Endothelial cell of umbilical vein (primary cell): ENCODE data around the gene CAMTA1. TPM values are rescaled to one million over a fixed set of nuclear protein-coding genes. Genes with fewer than 3 reads are reported as not detected.

ENCODE experiments used
- BruUV-seq: library from RNA; stranded (reverse); fragments of 400-500 nt; replicated peaks from 2 replicates; lab custom pipeline; 2021; lab: Mats Ljungman, UMichigan
- CTCF ChIA-PET: fragments of 300-600, 350-600 bp; sonication (Branson Sonifier 250); formaldehyde crosslinking; loops from one replicate; lab custom pipeline; 2021; ENCODE audit warnings: antibody characterized with exemption, inconsistent platforms; lab: Charles Lee
- POLR2A ChIA-PET: fragments of 300-600, 350-600 bp; sonication (Branson Sonifier 250); formaldehyde crosslinking; loops from one replicate; lab custom pipeline; 2021; ENCODE audit warnings: antibody characterized with exemption, inconsistent platforms; lab: Charles Lee
- DNase-seq: peaks from one replicate; pipeline ENCODE4 v3.0.0-alpha.2; 2011; ENCODE audit warnings: low read depth, low spot score
- FAIRE-seq: peaks from 2 replicates; lab custom pipeline; 2011; peaks lifted over from hg19 to GRCh38; lab: Jason Lieb, UNC
- H2AFZ ChIP-seq: 2 replicates; pipeline ENCODE4 v1.6.0; 2012; ENCODE audit warnings: low read depth, low read length, control low read depth, inconsistent platforms
- H3K27ac ChIP-seq: 2 replicates; pipeline ENCODE4 v1.5.1; 2011; ENCODE audit warnings: low read depth, mild to moderate bottlenecking, control low read depth, low read length, moderate library complexity; ENCODE audit not compliant: insufficient read depth
- H3K27me3 ChIP-seq, 2 experiments: 2 replicates each; pipeline versions ENCODE4 v1.6.0 to v1.6.1; 2011; ENCODE audit warnings: low read length in 2 of 2, mixed read lengths in 1 of 2; ENCODE audit not compliant: control insufficient read depth in 2 of 2, insufficient read depth in 2 of 2
- H3K36me3 ChIP-seq, 2 experiments: 2 replicates in 1 of 2; 3 replicates in 1 of 2; pipeline ENCODE4 v1.5.1; 2011; ENCODE audit warnings: low read length in 2 of 2, mild to moderate bottlenecking in 1 of 2, moderate library complexity in 1 of 2; ENCODE audit not compliant: control insufficient read depth in 2 of 2, insufficient read depth in 2 of 2; ENCODE audit errors: extremely low read depth in 1 of 2
- H3K4me1 ChIP-seq: 3 replicates; pipeline ENCODE4 v1.5.1; 2011; ENCODE audit warnings: mild to moderate bottlenecking, low read length; ENCODE audit not compliant: control insufficient read depth, insufficient read depth; ENCODE audit errors: extremely low read depth
- H3K4me2 ChIP-seq: 2 replicates; pipeline ENCODE4 v1.6.1; 2011; ENCODE audit warnings: low read length, control low read depth, mixed read lengths; ENCODE audit not compliant: insufficient read depth
- H3K4me3 ChIP-seq, 3 experiments: fragments of 200-600 bp in 1 of 3; sonication (generic), shearing (Covaris generic) in 1 of 3; replicated peaks in 1 of 3; 2 replicates each; pipeline ENCODE4 v1.5.1; 2011 to 2016; ENCODE audit warnings: control low read depth in 3 of 3, low read length in 3 of 3, mild to moderate bottlenecking in 2 of 3, inconsistent platforms in 1 of 3, low read depth in 1 of 3, moderate library complexity in 1 of 3; ENCODE audit not compliant: insufficient read depth in 1 of 3
- H3K79me2 ChIP-seq: 2 replicates; pipeline ENCODE4 v1.6.0; 2012; ENCODE audit warnings: low read length, inconsistent platforms; ENCODE audit not compliant: control insufficient read depth, insufficient read depth
- H3K9ac ChIP-seq: replicated peaks from 2 replicates; pipeline ENCODE3; 2011; ENCODE audit warnings: low read length, control low read depth; ENCODE audit not compliant: insufficient read depth; ENCODE audit errors: extremely low read depth
- H3K9me1 ChIP-seq: replicated peaks from 3 replicates; pipeline ENCODE4 v1.6.0; 2011; ENCODE audit warnings: mild to moderate bottlenecking, low read length; ENCODE audit not compliant: control insufficient read depth, insufficient read depth; ENCODE audit errors: extremely low read depth
- H3K9me3 ChIP-seq: replicated peaks from 2 replicates; pipeline ENCODE4 v1.5.1; 2012; ENCODE audit warnings: low read length, inconsistent platforms; ENCODE audit not compliant: control insufficient read depth, insufficient read depth
- H4K20me1 ChIP-seq: replicated peaks from 2 replicates; pipeline ENCODE3; 2011; ENCODE audit warnings: mild to moderate bottlenecking, low read length; ENCODE audit not compliant: control insufficient read depth, insufficient read depth; ENCODE audit errors: extremely low read depth
- EZH2 ChIP-seq: IDR thresholded peaks from 2 replicates; pipeline ENCODE4 v1.6.1; 2012; ENCODE audit warnings: borderline replicate concordance, low read depth, mild to moderate bottlenecking, moderate library complexity, low read length, inconsistent platforms; ENCODE audit not compliant: severe bottlenecking
- FOS ChIP-seq: IDR thresholded peaks from 2 replicates; pipeline ENCODE4 v1.6.1; 2011; ENCODE audit warnings: mild to moderate bottlenecking, low read length, moderate library complexity, borderline replicate concordance; ENCODE audit not compliant: insufficient read depth
- GATA2 ChIP-seq: IDR thresholded peaks from 2 replicates; pipeline ENCODE4 v1.7.0; 2011; ENCODE audit warnings: low read depth, mild to moderate bottlenecking, moderate library complexity, mixed read lengths, low read length; ENCODE audit not compliant: insufficient read length, insufficient read depth
- JUN ChIP-seq: IDR thresholded peaks from 2 replicates; pipeline ENCODE4 v1.6.1; 2011; ENCODE audit warnings: borderline replicate concordance, low read depth; ENCODE audit not compliant: insufficient read length, insufficient read depth
- MYC ChIP-seq: IDR thresholded peaks from one replicate; pipeline ENCODE4 v1.6.1; 2011; ENCODE audit warnings: mild to moderate bottlenecking, low read depth, low read length
- POLR2A ChIP-seq: IDR thresholded peaks from 2 replicates; pipeline ENCODE4 v1.6.1; 2012; ENCODE audit warnings: low read depth, mild to moderate bottlenecking, control low read depth, low read length
- POLR2AphosphoS5 ChIP-seq: IDR thresholded peaks from 2 replicates; pipeline ENCODE4 v1.6.1; 2012; ENCODE audit warnings: low read depth, mild to moderate bottlenecking, control low read depth, low read length, moderate library complexity; ENCODE audit not compliant: insufficient read depth
- dilution Hi-C: fragments of 300-500 bp; cut with MboI; formaldehyde crosslinking; loops from one replicate; pipeline ENCODE4 v1.15.0; 2019; ENCODE audit warnings: low sequenced_read_pairs; ENCODE audit not compliant: extremely low pct_ligation_motif_present
- intact Hi-C: fragments of 100-400 bp; cut with micrococcal nuclease; formaldehyde crosslinking; loops from one replicate; pipeline ENCODE4 v1.10.0; 2022
- polyA plus RNA-seq, 4 experiments: library from polyadenylated mRNA; depleted of rRNA in 3 of 4; stranded (reverse) in 3 of 4; unstranded in 1 of 4; fragments of >200 nt; gene quantifications; 2 replicates each; pipeline versions ENCODE4 v1.2.1 to v1.2.3, GENCODE V29; 2011 to 2012; ENCODE audit warnings: missing spikeins in 1 of 4
- total RNA-seq: library from RNA; stranded (reverse); gene quantifications from 2 replicates; pipeline ENCODE4 v1.2.3, GENCODE V29; 2021
- TF ChIP-seq, protein P1 (sequence below), 2 donors: IDR thresholded peaks; 1 replicate in 1 of 2; 2 replicates in 1 of 2; pipeline ENCODE4 v1.5.1; 2011; ENCODE audit warnings: low read length in 2 of 2, mild to moderate bottlenecking in 2 of 2, moderate library complexity in 2 of 2, control low read depth in 1 of 2, inconsistent platforms in 1 of 2, low read depth in 1 of 2; ENCODE audit not compliant: insufficient read depth in 1 of 2; ENCODE audit errors: extremely low read depth in 1 of 2
- TF ChIP-seq, protein P2 (sequence below): IDR thresholded peaks from 2 replicates; pipeline ENCODE4 v1.6.1; 2011; ENCODE audit not compliant: insufficient read depth, insufficient read length

CAMTA1 gene
- total and polyA plus RNA-seq, 2 donors (not counting 3 experiments of a cell fraction or from before 2014, with no cell fraction given), result 50.8 to 92.7 TPM

- Histone ChIP-seq H3K36me3 (no peaks in the 10 kb centered on the region), H3K79me2 (no peaks in the 10 kb centered on the region), H3K4me1 (no peaks in the 10 kb centered on the region), H3K9ac (no peak overlapping the region), H3K9me1 (no peaks in the 10 kb centered on the region), H4K20me1 (no peaks in the 10 kb centered on the region), H2AFZ (no peak overlapping the region), H3K27me3 (no peaks in the 10 kb centered on the region), H3K27ac (no peak overlapping the region), H3K9me3 (no peaks in the 10 kb centered on the region), H3K4me3 (no peak overlapping the region), H3K4me2 (no peak overlapping the region)
- DNase-seq, result no peak
- intact Hi-C loops, result no loop called here
- dilution Hi-C loops, result no loop called here
- TF ChIP-seq, protein P1, sequence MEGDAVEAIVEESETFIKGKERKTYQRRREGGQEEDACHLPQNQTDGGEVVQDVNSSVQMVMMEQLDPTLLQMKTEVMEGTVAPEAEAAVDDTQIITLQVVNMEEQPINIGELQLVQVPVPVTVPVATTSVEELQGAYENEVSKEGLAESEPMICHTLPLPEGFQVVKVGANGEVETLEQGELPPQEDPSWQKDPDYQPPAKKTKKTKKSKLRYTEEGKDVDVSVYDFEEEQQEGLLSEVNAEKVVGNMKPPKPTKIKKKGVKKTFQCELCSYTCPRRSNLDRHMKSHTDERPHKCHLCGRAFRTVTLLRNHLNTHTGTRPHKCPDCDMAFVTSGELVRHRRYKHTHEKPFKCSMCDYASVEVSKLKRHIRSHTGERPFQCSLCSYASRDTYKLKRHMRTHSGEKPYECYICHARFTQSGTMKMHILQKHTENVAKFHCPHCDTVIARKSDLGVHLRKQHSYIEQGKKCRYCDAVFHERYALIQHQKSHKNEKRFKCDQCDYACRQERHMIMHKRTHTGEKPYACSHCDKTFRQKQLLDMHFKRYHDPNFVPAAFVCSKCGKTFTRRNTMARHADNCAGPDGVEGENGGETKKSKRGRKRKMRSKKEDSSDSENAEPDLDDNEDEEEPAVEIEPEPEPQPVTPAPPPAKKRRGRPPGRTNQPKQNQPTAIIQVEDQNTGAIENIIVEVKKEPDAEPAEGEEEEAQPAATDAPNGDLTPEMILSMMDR (IDR thresholded peaks at IDR 0.05; ENCODE audit: extremely low read depth in 1 of 2, insufficient read depth in 1 of 2, low read depth in 1 of 2, low read length in 2 of 2), result no peak
- TF ChIP-seq GATA2, result no peak
- no peak for TF ChIP-seq EZH2
- TF ChIP-seq, protein P2, sequence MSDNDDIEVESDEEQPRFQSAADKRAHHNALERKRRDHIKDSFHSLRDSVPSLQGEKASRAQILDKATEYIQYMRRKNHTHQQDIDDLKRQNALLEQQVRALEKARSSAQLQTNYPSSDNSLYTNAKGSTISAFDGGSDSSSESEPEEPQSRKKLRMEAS, result no peak
- TF ChIP-seq JUN, result no peak
- ChIA-PET CTCF (no interaction called here), POLR2A (no interaction called here)
- no TSS peak for BruUV-seq
- no peak for FAIRE-seq
Observed at GRCh38 chr1:7344299-7344698, 559.0 kb downstream of the CAMTA1 start.

DNA sequence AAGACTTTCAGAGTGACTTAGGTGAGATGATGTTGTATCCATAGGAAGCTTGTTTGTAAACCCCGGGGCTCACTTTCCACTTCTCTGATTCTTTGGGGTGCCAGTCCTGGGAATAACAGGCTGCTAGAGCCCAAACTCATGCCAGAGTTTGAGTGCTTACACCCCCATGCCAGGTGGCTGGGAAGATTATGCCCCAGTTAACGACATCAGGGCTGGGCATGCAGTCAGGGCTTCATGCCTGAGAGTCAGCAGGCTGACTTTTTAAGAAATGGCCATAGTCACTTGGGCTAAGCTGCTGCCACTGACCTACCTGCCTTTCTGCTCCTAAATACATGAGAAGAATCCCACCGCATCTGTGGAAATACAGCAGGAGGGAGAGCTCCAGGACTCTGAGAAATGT is 560.3 kb downstream of the CAMTA1 start:
- H2AFZ ChIP-seq, result no peak overlapping the region
- no peaks in the 10 kb centered on the region for H3K36me3 ChIP-seq
- H4K20me1 ChIP-seq, result no peaks in the 10 kb centered on the region
- CTCF ChIA-PET, result no interaction called here
- no peak overlapping the region for H3K4me2 ChIP-seq
- no peak overlapping the region for H3K4me3 ChIP-seq
- dilution Hi-C loops, result no loop called here
- FAIRE-seq (no peak), DNase-seq (no peak)
- no peak overlapping the region for H3K9ac ChIP-seq
- H3K9me3 ChIP-seq, result no peaks in the 10 kb centered on the region
- TF ChIP-seq, protein P2, result no peak
- TF ChIP-seq FOS (no peak), JUN (no peak), GATA2 (no peak), EZH2 (no peak), MYC (no peak), POLR2AphosphoS5 (no peak), POLR2A (no peak)
- TF ChIP-seq, protein P1 (IDR thresholded peaks at IDR 0.05; ENCODE audit: extremely low read depth in 1 of 2, insufficient read depth in 1 of 2, low read depth in 1 of 2, low read length in 2 of 2), result no peak
- no peaks in the 10 kb centered on the region for H3K79me2 ChIP-seq
- no peaks in the 10 kb centered on the region for H3K9me1 ChIP-seq
- H3K27me3 ChIP-seq, result no peaks in the 10 kb centered on the region
- POLR2A ChIA-PET, result no interaction called here
- intact Hi-C loops, result no loop called here
- BruUV-seq, result no TSS peak
- no peak overlapping the region for H3K27ac ChIP-seq
- H3K4me1 ChIP-seq, result no peaks in the 10 kb centered on the region
